Renal cortical epithelial cell (primary cell): ENCODE measurements around the gene ZNF688. TPM values are rescaled to one million over a fixed set of nuclear protein-coding genes. Genes with fewer than 3 reads are reported as not detected.

Experiments
- DNase-seq: peaks from one replicate; pipeline ENCODE4 v3.0.0-alpha.2; 2011; ENCODE audit warnings: low read depth
- total RNA-seq: library from RNA; depleted of rRNA; stranded (reverse); fragments of >200 nt; gene quantifications from 2 replicates; pipeline ENCODE4 v1.2.3, GENCODE V29; 2014

ZNF688 gene
- total RNA-seq, 1 donor from 2014 or later, result 5.3 TPM

- peak; percentile 98 for DNase-seq
Measured at GRCh38 chr16:30585400-30586191, 14.1 kb upstream of the ZNF688 start, which contains the start of gene ZNF785. Gene ZNF785, minus strand, starts transcription at chr16:30585697. Its CDS starts 86 bp downstream, at chr16:30585611.

DNA sequence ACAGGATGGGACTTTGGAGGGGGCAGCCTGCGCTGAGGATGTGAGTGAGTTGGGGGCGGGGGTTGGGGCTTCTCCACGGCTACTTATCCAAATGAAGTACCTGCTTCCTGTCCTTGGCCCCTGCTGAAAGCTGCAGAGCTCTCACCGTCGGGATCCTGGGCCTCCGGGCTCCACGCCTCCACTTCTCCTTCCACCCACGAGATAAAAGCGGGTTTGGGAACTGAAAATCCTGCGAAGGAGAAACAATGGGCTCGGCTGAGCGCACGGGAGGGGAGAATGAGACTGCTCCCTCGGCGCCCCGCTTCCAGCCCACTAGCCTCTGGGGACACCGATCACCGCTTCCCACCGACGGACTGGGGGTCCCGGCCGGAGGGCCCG, 13.5 kb upstream of the ZNF688 start:
- DNase-seq, result no peak

DNA sequence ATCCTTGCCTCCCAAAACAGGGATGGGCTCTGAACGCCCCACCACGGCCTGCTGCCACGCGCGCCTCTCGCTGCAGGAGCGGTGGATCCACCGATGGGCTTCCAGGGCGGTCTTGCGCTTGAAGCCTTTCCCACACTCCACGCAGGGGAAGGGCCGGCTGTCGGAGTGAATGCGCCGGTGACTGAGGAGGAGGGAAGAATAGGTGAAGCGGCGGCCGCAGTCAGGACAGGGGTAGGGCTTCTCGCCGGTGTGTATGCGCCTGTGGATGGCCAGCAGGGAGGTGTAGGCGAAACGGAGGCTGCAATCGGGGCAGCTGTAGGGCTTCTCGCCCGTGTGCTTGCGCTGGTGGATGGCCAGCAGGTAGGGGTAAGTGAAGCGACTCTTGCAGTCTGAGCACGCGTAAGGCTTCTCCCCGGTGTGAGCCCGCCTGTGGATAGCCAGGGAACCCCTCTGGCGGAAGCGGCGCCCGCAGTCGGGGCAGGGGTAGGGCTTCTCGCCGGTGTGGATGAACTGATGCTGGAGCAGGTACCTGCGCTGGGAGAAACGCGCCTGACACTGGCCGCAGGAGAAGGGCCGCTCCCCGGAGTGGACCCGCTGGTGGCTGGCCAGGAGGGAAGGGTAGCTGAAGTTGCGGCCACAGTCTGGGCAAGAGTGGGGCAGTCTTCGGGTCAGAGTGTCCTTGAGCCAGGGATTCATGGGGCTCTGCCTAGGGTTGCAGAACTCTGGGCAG, 11.3 kb upstream of the ZNF688 start:
- no peak for DNase-seq

DNA sequence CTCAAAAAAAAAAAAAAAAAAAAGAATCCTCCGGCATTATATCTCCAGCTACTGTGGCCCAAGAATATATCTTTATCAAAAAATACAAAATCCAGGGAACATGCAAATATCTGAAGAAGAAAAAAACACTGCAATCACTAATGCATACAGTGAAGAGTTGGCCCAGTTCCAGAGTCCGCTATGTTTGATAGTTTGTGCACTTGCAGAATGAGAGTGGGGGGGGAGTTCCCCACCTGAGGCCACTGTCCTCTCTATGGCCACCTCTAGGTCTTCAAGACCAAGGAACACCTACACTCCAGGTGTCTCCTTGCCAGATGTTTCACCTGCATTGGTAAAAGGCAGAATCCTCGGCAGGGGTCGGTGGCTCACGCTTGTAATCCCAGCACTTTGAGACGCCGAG, 9.9 kb upstream of the ZNF688 start:
- no peak for DNase-seq

DNA sequence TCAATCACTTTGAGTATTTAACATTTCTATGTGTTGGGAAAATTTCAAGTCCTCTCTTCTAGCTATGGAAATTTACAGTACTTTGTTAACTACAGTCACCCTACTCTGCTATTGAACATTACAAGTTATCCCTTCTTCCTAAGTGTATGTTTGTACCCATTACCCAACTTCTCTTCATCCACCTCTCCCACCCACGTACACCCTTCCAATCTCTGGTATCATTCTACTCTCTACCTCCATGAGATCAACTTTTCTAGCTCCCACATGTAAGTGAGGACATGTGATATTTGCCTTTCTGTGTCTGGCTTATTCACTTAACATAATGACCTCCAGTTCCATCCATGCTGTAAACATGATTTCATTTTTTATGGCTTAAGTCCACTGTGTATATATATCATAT, 3.2 kb upstream of the ZNF688 start:
- DNase-seq, result no peak

DNA sequence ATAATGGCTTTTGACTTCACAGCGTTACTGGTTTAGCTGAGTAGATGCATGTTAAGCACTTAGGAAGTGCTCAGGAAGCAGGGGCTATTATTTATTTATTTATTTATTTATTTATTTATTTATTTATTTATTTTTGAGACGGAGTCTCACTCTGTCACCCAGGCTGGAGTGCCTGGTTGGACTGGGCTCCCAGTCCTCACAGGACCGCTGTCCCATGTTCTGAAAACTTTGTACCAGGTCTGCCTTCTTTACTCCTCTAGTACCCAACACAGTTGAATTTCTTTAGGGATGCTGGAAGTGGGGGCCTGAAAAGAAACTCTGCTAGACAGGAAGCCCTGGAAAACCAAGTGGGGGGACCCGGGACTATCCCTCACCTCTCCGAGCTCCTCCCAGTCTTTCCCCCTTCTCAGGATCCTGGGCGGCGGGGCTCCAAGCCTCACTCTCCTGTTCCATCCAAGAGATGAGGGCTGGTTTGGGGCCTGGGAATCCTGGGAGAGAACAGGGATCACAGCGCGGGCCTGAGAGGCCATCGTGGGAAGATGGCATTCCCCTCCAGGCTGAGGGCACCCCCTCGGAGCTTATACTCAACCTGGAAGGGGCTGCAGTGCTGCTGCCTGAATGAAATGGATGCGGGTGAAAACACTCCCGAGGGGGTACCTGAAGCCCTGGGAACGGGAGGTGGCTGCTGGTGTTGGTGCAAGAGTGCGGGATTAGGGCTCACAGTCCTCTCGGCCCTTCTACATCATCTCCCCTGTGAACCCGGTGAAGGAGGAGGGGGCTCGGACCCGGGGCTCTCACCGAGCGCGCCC, 674 bp downstream of the ZNF688 start:
- peak; percentile 30 for DNase-seq

DNA sequence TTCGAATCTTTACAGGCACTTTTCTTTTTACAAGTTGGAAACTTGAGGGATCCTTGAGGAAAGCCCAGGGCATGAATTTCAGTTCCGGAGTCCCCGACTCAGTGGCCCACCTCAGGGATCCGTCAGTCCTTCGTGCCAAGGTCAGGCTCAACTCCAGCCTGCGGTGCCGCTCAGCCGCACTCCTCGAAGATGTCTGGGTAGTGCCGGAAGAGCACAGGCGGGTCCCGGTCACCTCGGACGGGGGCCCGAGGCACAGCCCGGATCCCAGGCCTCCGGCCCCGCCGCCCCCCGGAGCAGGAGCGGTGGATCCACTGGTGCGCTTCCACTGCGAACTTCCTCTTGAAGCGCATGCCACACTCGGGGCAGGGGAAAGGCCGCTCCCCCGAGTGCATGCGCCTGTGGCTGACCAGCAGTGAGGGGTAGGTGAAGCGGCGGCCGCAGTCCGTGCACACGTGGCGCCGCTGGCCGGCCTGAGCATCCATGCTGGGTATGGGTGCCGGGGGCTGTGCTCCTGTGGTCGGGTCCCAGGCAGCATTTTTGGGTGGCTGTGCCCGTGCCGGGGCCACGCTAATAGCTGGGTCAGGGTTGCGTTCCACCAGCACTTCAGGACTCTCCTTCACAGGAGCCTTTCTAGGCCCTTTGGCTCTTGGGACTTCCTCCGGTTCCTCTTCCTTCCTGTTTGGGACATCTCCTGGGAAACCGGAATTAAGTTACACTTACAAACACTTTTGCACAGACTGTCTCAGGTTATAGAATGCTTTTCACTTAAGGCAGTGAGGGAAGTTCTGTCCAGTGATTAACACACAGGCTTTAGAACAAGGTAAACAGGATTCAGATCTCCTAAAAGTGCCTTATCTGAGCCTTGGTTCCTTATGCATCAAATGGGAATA, 1.5 kb downstream of the ZNF688 start:
- DNase-seq, result no peak

GRCh38 chr16:30569281-30569680, 2.2 kb downstream of the ZNF688 start:
- no peak for DNase-seq

- peak; percentile 82 for DNase-seq
Measured at GRCh38 chr16:30567991-30568638, 3.4 kb downstream of the ZNF688 start.

GRCh38 chr16:30567160-30567990, 4.1 kb downstream of the ZNF688 start:
- DNase-seq, result peak; percentile 69

DNA sequence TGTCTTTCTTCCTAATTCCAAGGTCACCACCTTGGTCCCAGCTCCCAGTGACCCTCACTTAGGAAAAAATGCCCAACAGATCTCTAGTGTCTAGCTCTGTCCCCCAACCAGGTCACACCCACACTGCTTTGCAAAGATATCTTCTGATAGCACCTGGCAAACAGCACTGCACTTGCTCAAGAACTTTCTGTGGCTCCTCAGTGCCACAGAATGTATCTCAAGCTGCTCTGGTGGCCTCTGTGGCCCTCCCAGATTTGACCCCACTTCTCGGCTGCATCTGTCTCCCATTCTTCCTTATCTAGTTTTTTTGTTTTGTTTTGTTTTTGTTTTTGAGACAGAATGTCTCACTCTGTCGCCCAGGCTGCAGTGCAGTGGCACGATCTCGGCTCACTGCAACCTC, 5.0 kb downstream of the ZNF688 start:
- no peak for DNase-seq

GRCh38 chr16:30565984-30566383, 5.5 kb downstream of the ZNF688 start:
- no peak for DNase-seq

- DNase-seq, result no peak
Measured at GRCh38 chr16:30565526-30565925, 6.0 kb downstream of the ZNF688 start.

- DNase-seq, result no peak
Measured at GRCh38 chr16:30562021-30562420, 9.5 kb downstream of the ZNF688 start.

- DNase-seq, result no peak
Measured at GRCh38 chr16:30561089-30561816, 10.3 kb downstream of the ZNF688 start.

DNA sequence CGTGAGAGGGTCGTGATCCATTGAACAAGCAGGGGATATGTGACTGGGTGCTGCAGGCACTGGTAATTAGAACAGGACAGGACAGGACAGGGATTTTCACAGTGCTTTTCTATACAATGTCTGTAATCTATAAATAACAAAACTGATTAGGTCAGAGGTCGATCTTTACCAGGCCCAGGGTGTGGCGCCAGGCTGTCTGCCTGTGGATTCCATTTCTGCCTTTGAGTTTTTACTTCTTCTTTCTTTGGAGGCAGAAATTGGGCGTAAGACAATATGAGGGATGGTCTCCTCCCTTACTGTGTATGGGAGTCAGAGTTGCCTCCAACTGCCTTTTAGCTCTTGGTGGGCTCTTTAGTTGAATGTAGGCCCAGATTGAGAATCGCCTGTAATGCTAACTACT, 11.8 kb downstream of the ZNF688 start:
- no peak for DNase-seq

- no peak for DNase-seq
Measured at GRCh38 chr16:30558789-30559377, 12.6 kb downstream of the ZNF688 start.

DNA sequence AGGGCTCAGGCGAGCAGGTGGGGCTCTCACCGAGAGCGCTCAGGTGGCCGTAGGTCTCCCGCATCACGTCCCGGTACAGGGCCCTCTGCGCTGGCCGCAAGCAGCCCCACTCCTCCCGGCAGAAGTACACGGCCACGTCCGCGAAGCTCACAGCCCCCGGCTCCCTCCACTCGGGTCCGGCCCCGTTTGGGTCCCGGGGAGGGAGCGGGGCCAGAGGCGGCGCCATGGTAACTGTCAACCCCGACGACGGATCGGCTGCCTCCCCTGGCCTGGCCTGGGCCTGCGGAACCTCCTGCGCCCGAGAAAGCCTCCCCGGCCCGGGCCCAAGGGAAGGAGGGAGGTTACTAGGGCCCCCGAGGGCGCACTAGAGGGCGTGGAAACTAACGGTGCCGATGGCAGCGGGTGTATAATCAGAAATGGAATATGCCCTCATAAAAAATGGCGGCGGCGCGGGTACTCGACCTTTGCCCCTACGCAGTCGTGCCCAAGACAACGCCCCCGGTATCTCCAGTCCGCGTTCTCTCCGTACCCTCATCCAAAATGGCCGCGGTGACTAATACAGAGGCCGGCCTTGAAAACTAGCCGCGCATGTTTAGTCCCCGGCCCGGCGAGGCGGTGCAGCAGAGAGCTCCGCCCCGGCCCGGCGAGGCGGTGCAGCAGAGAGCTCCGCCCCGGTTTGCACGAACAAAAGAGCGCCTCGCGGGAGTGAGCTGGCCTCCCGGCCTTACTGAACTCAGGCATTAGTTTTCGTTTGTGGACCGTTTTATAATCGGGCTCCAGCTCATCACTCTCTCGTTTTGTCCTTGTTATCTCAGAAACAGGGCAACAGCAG, 13.3 kb downstream of the ZNF688 start, which contains the start of gene ZNF764:
Gene ZNF764 (minus strand): TSS at position 418 of the 832 bp plus-strand sequence. CDS start 192 bp downstream, at position 226.
- DNase-seq, result peak; percentile 93
